Astrocyte of the spinal cord (primary cell): ENCODE measurements around the gene SRCAP.

Experiments
- DNase-seq: peaks from one replicate; pipeline ENCODE4 v3.0.0; 2011; ENCODE audit warnings: low read depth, low spot score
- H3K4me3 ChIP-seq: 2 replicates; pipeline ENCODE4 v1.5.1; 2011; ENCODE audit warnings: low read depth, mild to moderate bottlenecking, low read length, moderate library complexity
- in situ Hi-C: cut with HindIII; loops from 2 replicates; pipeline ENCODE4 v1.10.0; 2017; ENCODE audit warnings: low sequenced_read_pairs
- TF ChIP-seq, protein P1 (sequence below): IDR thresholded peaks from 2 replicates; pipeline ENCODE4 v1.5.1; 2012; ENCODE audit warnings: low read depth, mild to moderate bottlenecking, low read length, inconsistent platforms

Gene SRCAP

DNA sequence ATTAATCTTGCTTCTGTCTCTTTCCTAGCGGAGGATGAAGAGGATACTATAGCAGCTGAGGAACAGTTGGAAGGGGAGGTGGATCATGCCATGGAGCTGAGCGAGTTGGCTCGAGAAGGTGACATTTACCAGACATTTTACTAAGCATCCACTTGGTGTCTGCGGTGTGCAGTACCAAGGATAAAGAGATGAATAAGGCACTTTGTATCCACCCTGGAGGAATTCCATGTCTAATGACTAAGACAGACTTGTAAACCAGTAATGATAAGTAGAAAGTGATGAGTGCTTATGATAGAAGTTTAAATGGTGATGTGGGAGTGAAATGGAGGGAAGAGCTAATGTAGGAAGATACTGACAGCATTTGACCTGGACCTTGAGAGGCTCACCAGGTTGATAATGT, 12.0 kb downstream of the SRCAP start:
- H3K4me3 ChIP-seq: no peak overlapping the region
- TF ChIP-seq, protein P1, sequence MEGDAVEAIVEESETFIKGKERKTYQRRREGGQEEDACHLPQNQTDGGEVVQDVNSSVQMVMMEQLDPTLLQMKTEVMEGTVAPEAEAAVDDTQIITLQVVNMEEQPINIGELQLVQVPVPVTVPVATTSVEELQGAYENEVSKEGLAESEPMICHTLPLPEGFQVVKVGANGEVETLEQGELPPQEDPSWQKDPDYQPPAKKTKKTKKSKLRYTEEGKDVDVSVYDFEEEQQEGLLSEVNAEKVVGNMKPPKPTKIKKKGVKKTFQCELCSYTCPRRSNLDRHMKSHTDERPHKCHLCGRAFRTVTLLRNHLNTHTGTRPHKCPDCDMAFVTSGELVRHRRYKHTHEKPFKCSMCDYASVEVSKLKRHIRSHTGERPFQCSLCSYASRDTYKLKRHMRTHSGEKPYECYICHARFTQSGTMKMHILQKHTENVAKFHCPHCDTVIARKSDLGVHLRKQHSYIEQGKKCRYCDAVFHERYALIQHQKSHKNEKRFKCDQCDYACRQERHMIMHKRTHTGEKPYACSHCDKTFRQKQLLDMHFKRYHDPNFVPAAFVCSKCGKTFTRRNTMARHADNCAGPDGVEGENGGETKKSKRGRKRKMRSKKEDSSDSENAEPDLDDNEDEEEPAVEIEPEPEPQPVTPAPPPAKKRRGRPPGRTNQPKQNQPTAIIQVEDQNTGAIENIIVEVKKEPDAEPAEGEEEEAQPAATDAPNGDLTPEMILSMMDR: no peak
- no peak for DNase-seq
- in situ Hi-C loops: no loop called here

DNA sequence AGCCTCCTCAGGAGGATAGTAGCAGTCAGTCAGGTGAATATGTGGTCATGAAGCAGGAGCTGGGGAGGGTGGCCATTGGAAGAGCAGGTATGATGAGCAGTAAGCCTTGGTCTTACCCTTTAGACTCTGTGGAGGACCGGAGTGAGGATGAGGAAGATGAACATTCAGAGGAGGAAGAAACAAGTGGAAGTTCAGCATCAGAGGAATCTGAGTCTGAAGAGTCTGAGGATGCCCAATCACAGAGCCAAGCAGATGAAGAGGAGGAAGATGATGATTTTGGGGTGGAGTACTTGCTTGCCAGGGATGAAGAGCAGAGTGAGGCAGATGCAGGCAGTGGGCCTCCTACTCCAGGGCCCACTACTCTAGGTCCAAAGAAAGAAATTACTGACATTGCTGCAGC, 12.7 kb downstream of the SRCAP start:
- no peak for DNase-seq
- H3K4me3 ChIP-seq: no peak overlapping the region
- in situ Hi-C loops: no loop called here
- TF ChIP-seq, protein P1: no peak

GRCh38 chr16:30715750-30716445, 16.9 kb downstream of the SRCAP start:
- TF ChIP-seq, protein P1: no peak
- no peak overlapping the region for H3K4me3 ChIP-seq
- no peak for DNase-seq
- in situ Hi-C loops: no loop called here

DNA sequence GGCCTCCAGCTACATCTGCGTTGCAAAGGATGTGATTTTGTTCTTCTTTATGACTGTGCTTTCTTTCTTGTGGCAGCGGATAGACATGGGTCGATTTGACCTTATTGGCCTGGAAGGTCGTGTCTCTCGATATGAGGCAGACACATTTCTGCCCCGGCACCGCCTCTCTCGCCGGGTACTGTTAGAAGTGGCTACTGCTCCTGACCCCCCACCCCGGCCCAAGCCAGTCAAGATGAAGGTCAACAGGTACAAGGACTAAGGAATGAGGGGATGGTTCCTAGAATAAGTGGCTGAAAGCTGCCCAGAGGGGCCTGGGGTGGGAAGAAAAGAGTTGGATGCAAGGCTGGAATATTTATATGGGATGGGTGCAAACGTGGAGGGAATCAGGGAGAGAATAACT, 21.1 kb downstream of the SRCAP start:
- no peak overlapping the region for H3K4me3 ChIP-seq
- TF ChIP-seq, protein P1: no peak
- no peak for DNase-seq
- in situ Hi-C loops: no loop called here

- no peak for DNase-seq
- TF ChIP-seq, protein P1: no peak
- in situ Hi-C loops: no loop called here
- H3K4me3 ChIP-seq: no peak overlapping the region
These were observed 21.7 kb downstream of the SRCAP start for GRCh38 chr16:30720694-30721093.

DNA sequence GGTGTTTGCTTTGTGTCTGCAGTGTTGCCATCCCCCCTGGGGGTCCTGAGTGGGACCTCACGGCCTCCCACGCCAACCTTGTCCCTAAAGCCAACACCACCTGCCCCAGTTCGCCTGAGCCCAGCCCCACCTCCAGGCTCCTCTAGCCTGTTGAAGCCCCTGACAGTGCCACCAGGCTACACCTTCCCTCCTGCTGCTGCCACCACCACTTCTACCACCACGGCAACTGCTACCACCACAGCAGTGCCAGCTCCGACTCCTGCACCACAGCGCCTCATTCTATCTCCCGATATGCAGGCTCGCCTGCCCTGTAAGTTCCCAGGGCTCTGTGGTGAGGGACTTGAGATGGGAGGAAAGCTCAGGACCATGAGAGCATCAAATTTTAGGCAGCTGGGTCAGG, 22.2 kb downstream of the SRCAP start:
- TF ChIP-seq, protein P1: no peak
- no peak for DNase-seq
- in situ Hi-C loops: no loop called here
- H3K4me3 ChIP-seq: no peak overlapping the region

DNA sequence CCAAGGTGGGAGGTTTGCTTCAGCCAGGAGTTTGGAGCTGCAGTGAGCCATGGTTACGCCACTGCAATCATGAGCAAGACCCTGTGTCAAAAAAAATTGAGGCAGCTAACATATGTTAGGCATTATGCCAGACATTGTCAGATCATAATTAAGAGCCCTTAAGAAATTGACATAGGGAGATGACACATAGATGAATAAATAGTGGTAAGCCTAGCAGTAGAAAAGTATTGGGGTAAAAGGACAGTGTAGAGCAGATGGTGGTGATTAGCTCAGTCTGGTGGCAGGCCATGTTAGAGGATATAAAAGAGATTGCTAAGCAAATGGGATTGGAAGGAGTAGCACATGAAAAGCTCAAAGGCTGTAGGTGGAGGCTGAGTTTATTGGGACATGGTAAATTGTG, 22.6 kb downstream of the SRCAP start:
- no peak for DNase-seq
- no peak overlapping the region for H3K4me3 ChIP-seq
- in situ Hi-C loops: no loop called here
- TF ChIP-seq, protein P1: no peak
